ENCODE measurements around the gene MACC1. TPM values are rescaled to one million over a fixed set of nuclear protein-coding genes. Genes with fewer than 3 reads are reported as not detected.
A peak's percentile ranks its signal among the peaks of the same experiment; 100 is the strongest.
"Not testable (repeated sequence)": the region's sequence is repeated elsewhere in the genome, so short reads cannot be mapped to it uniquely, and the experiment has no call there.

MACC1 gene
- total and polyA plus RNA-seq, 12 donors = 0.35 to 9.8 (median 1.5) TPM

DNA sequence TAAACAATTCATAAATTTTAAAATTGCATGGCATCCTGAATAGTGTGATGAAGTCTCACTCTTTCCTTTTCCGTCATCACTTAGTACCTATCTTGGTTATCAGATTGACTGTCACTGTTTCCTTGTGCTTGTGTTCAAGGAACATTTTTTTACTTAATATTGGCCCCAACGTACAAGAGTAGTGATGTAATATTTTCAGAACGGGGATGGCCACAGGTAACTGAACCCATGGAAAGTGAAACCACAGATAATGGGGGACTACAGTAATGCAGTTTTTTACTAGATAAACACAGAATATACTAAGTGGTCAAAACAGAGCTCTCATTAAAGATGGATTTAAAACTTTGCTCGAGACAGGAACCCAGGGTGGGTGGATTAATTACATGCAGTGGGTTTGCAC is 85.4 kb downstream of the MACC1 start:
- 64 to 82% (median 71%) methylated on average over 4 of the region's 4 CpGs for WGBS, 4 donors
- DNase-seq = no peak
- Histone ChIP-seq H3K4me3 (no peak overlapping the region), H3K36me3 (replicated peaks in 1 of 2) (no peaks in the 10 kb centered on the region), H3K4me1 (replicated peaks in 1 of 2) (peaks cover 0 to 5% of the 10 kb centered on the region in 2 donors), H3K27ac (no peak overlapping the region), H3K9me3 (replicated peaks in 1 of 3) (no peaks in the 10 kb centered on the region), H3K27me3 (no peaks in the 10 kb centered on the region)
- TF ChIP-seq POLR2A (IDR thresholded peaks at IDR 0.05) = no peak
- TF ChIP-seq, protein P1, sequence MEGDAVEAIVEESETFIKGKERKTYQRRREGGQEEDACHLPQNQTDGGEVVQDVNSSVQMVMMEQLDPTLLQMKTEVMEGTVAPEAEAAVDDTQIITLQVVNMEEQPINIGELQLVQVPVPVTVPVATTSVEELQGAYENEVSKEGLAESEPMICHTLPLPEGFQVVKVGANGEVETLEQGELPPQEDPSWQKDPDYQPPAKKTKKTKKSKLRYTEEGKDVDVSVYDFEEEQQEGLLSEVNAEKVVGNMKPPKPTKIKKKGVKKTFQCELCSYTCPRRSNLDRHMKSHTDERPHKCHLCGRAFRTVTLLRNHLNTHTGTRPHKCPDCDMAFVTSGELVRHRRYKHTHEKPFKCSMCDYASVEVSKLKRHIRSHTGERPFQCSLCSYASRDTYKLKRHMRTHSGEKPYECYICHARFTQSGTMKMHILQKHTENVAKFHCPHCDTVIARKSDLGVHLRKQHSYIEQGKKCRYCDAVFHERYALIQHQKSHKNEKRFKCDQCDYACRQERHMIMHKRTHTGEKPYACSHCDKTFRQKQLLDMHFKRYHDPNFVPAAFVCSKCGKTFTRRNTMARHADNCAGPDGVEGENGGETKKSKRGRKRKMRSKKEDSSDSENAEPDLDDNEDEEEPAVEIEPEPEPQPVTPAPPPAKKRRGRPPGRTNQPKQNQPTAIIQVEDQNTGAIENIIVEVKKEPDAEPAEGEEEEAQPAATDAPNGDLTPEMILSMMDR (IDR thresholded peaks at IDR 0.05) = no peak
- intact Hi-C loops (cut with DNase I) = no loop called here

DNA sequence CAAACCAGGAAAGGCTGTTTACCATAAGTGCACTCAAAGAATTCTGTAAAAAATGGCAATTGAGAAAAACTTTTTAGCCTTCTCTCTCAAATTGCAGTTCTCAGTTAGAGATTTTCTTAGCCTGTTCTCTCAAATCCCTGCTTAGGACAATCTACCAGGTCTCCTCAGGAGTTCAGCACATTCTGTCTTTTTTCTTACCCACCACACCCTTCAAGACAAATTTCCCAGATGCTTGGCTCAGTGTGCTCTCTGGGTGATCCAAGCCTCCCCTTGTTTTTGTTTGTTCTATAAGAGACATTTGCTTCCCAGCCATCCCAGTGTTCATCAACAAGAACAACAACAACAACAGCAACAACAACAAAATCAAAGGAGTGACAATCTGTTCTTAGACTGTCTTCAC is 87.3 kb downstream of the MACC1 start:
- intact Hi-C loops (cut with DNase I) = no loop called here
- TF ChIP-seq, protein P1 (IDR thresholded peaks at IDR 0.05) = no peak
- TF ChIP-seq POLR2A (IDR thresholded peaks at IDR 0.05) = no peak
- Histone ChIP-seq H3K27ac (no peak overlapping the region), H3K9me3 (replicated peaks in 1 of 3) (no peaks in the 10 kb centered on the region), H3K4me3 (no peak overlapping the region), H3K27me3 (no peaks in the 10 kb centered on the region), H3K4me1 (replicated peaks in 1 of 2) (peaks cover 0 to 5% of the 10 kb centered on the region in 2 donors), H3K36me3 (replicated peaks in 1 of 2) (no peaks in the 10 kb centered on the region)
- DNase-seq = no peak

- H3K36me3 ChIP-seq (replicated peaks in 1 of 2) = no peaks in the 10 kb centered on the region
- peak overlapping the region in 1 of 5 donors; percentile 50 for H3K27ac ChIP-seq
- intact Hi-C loops (cut with DNase I) = no loop called here
- H3K27me3 ChIP-seq = no peaks in the 10 kb centered on the region
- no peak for TF ChIP-seq POLR2A (IDR thresholded peaks at IDR 0.05)
- DNase-seq = no peak
- peaks cover 0 to 5% of the 10 kb centered on the region in 2 donors for H3K4me1 ChIP-seq (replicated peaks in 1 of 2)
- WGBS, 4 donors = 42 to 62% (median 48%) methylated on average over 2 of the region's 2 CpGs
- no peaks in the 10 kb centered on the region for H3K9me3 ChIP-seq (replicated peaks in 1 of 3)
- H3K4me3 ChIP-seq = no peak overlapping the region
Observed at GRCh38 chr7:20128001-20128400, 89.2 kb downstream of the MACC1 start.

DNA sequence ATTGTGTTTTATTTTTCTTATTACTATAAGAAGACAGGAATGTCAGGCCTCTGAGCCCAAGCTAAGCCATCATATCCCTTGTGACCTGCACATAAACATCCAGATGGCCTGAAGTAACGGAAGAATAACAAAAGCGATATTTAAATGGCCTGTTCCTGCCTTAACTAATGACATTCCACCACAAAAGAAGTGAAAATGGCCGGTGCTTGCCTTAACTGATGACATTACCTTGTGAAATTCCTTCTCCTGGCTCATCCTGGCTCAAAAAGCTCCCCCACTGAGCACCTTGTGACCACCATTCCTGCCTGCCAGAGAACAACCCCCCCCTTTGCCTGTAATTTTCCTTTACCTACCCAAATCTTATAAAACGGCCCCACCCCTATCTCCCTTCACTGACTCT is 91.1 kb downstream of the MACC1 start:
- H3K9me3 ChIP-seq (replicated peaks in 1 of 3); H3K27me3 ChIP-seq; H3K36me3 ChIP-seq (replicated peaks in 1 of 2); H3K27ac ChIP-seq; H3K4me1 ChIP-seq (replicated peaks in 1 of 2); DNase-seq; intact Hi-C loops (cut with DNase I); H3K4me3 ChIP-seq: not testable (repeated sequence)
- WGBS, 4 donors = 85 to 88% (median 86%) methylated on average over 4 of the region's 4 CpGs

DNA sequence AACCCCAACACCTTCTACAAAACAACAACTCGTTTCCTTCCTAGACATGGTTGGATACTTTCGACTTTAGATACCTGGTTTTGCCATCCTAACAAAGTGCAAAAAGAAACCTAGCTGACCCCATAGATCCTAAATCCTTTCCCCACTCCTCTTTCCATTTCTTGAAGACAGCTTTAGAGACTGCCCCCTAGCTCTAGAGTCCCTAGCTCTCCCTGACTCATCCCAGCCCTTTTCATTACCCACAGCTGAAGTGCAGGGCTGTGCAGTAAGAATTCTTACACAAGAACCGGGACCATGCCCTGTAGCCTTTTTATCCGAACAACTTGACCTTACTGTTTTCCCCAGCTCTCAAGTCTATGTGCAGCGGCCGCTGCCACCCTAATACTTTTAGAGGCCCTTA is 93.1 kb downstream of the MACC1 start:
- WGBS, 4 donors = 89 to 94% (median 92%) methylated on average over 6 of the region's 6 CpGs
- not testable (repeated sequence) for H3K27ac ChIP-seq

GRCh38 chr7:20122653-20123316 is 94.4 kb downstream of the MACC1 start:
- WGBS, 4 donors = 84 to 91% (median 86%) methylated on average over 15 to 16 of the region's 16 CpGs
- H3K36me3 ChIP-seq (replicated peaks in 1 of 2); intact Hi-C loops (cut with DNase I); DNase-seq; H3K27me3 ChIP-seq; H3K4me1 ChIP-seq (replicated peaks in 1 of 2); H3K9me3 ChIP-seq (replicated peaks in 1 of 3); H3K27ac ChIP-seq; H3K4me3 ChIP-seq: not testable (repeated sequence)

More for the DNA sequence above, 93.1 kb downstream of the MACC1 start:
- H3K27me3 ChIP-seq; H3K36me3 ChIP-seq (replicated peaks in 1 of 2); H3K4me1 ChIP-seq (replicated peaks in 1 of 2); H3K4me3 ChIP-seq; H3K9me3 ChIP-seq (replicated peaks in 1 of 3); intact Hi-C loops (cut with DNase I); DNase-seq: not testable (repeated sequence)
